GM19239 (cell line): ENCODE measurements around the gene PDCD10.

Experiments
- DNase-seq: peaks from one replicate; pipeline ENCODE4 v3.0.0; 2011; ENCODE audit warnings: low spot score; ENCODE audit not compliant: insufficient read length
- FAIRE-seq: peaks from 2 replicates; lab custom pipeline; 2011; peaks lifted over from hg19 to GRCh38; lab: Jason Lieb, UNC

The PDCD10 gene

DNA sequence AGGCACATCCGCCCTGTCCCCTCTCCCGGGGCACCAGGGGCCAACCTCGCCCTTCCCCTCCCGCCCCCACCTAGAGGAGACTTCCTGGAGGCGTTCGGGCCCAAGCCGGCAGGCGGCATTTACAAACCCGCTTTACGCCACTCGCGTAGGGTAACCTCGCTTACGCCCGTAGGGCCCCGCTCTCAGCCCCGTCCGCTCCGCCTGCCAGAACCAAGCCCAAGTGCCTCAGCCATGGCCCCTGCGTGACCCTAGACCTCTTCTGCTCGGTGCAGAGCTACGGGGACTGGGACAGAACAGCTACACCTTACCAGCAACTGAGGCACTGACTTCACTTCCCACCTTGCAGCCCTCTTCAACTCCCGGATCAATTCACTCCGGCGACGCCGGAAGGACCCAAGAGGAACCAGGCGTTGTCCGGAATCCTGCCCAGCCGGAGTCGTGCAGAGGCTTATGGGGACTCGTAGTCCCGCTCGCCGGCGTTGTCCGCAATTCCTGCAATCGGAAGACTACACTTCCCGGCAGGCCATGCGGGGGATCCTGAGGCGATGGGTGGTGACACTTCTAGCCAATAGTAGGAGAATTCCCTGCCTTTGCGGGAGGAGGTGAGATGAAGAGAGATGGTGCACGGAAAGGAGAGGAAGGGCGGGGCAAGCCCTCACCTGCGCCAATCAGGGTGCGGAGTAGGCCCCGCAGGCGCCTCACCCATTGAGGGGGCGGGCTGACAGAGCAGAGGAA is at the start of gene PDCD10:
Gene PDCD10 (minus strand): TSS at position 395 of the 735 bp plus-strand sequence. CDS start 14,735 bp downstream, outside the sequence.
- DNase-seq: peak; percentile 47
- FAIRE-seq: peak; percentile 99

DNA sequence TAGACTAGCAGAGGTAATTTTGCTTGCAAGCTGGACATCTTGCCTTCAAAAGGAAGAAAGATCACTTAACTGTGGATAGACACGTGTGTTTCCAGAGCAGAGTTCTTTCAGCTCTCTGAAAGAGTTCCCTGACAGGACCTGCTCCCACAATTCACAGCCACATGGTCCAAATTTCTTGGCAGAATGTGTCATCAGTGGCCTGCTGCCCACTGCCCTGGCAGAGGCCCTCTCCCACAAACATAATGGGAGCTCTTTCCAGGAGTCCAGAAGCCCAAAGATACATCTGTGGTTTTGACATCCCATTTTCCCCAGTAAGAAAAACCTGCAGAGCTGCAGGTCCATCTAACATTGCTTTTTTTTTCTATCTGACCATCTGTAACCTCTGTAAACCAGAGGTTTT is 49.1 kb upstream of the PDCD10 start:
- no peak for DNase-seq
- FAIRE-seq: no peak

DNA sequence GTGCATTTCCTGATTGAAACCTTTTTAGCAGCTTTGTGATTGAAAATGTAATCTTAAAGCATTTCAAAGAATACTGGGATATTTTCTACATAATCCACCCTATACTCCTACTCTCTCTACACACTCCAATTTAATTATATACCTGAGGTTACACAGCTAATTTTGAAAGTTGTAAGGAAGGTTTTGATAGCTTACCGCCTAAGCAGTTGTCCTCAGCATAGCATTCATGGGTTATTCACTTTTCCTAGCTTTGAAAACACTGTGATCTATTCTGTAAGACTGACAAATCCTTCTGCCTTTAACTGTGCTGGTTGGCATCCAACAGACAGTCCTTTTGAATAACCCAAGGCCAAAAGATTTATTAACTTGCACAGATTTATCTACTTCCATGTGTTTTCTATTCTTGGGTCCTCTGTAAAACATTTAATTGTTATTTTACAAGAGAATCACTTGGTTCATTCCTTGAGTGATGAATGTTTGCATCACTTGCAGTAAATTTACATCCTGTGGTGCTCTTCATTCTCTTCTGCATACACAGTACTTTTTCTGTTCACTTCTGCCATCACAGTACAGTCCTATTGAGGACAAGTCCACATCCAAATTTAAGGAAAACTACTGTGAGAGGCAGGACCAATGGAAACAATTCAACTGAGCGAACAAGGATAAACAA is 45.7 kb upstream of the PDCD10 start:
- FAIRE-seq (no peak), DNase-seq (no peak)

DNA sequence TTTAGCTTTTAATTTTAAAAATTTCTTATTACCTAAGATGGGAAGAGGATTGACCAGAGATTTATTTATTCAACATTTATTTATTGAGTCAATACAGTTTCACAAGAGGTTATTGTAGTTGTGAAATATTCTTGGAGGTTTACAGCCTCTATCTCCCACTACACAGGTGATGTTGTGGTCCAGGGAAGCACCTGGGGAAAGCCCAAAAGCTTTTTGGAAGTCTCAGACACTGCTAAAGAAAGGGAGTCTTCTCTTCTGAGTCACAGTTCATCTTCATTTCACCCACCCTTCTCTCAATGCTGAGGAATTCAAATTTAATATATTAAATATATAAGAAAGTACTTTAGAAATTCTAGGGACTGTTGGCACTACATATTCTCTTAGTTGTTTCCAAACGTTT is 42.7 kb upstream of the PDCD10 start:
- no peak for FAIRE-seq
- no peak for DNase-seq

DNA sequence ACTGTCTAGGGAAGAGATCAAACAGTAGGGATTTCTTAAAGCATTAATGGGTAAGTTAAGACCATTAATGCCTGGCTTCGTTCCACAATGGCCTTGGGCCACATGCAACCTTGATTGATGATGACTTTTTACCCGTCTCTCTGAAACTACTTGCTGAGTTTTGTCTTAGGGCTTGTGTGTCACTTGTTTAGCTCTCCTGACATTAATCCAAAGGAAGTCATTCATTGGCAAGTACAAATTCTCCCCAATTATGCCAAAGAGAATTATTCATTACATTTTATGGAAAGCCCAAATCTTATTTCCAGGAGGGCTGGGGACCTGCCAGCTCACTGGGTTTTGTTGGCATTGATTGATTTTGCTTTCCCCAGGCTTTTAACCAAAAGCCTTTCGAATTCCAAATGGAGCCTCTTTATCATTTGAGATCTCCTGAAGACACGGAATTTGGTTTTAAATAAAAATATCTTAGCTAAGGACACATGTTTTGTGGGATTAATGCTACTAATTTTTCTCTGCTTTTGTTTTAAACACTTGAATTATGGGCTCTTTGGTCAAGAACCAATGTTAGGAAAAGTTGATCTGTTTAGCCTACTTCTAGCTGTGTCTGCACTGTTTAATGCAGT is 41.5 kb upstream of the PDCD10 start:
- FAIRE-seq (no peak), DNase-seq (no peak)

DNA sequence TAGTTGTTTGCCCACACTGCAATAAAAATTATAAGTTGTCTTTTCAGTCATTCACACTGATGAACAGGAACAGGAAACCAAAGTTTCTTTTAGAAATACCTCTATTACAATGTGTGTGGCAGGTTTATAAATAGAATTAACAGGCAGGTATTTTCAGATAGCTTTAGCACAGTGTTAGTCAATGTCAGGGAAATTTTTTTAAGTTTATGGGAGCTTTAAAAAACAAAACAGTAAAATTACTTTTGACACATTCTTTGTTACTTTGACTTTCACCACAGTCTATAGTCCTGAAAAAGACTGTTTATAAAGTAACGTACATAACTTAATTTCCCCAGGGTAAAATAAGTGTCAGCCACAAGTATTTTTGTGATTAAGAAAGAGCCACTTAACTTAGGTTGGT is 38.9 kb upstream of the PDCD10 start:
- FAIRE-seq: no peak

DNA sequence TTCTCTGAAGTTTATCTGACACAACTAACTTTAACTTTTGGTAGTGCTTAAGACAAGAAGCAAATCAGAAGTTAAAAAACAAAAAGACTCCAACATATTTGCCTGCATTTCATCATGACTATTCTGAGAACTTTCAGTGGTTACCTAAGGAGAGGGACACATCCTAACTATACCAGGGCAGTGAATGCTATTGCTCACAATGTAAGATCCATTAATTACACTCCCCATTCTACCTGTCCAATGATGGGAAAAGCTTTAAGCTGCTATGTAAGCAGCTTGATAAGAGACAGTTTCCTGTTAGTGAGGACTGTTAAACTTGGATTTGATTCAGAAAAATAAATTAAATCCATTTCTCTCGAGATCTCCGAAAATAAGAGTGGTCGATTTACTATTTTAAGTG is 38.3 kb upstream of the PDCD10 start:
- peak; percentile 23 for FAIRE-seq
- no peak for DNase-seq

More for the DNA sequence above, 38.9 kb upstream of the PDCD10 start:
- no peak for DNase-seq

DNA sequence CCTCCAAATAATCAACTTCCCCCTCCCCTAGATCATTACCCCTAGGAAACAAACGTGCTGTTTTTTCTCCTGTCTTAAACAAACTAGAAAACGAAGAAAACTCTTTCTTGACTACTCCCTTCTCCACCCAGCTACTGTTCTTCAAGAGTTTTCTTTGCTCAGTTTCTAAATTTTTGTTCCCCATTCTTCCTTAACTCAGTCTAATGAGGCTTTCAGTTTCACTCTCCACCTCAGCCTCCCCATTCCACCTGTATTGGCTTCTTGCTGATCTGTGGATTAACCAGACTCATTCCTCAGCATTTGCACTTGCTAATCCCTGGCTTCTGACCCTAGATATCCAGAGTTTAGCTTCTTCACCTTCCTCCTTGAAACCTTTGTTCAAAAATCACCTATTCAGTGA is 27.6 kb upstream of the PDCD10 start:
- FAIRE-seq: no peak
- DNase-seq: no peak

DNA sequence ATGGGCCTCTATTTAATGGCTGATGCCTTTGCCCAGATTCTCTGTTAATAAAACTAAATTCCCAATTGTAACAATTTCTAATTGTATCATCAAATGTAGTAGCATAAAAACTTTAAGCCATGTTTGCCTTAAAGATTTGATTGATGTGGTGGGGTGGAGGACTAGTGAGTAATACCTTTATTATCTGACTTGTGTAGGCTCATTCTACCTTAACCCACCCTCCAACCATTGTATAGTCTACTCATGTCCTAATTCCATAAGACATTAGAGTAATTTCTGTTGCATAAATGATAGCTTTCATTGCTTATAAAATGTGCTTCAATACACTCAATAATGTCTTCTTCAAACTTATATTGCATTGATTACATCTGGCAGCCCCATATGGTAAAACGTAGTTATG is 26.6 kb upstream of the PDCD10 start:
- no peak for FAIRE-seq
- DNase-seq: no peak

DNA sequence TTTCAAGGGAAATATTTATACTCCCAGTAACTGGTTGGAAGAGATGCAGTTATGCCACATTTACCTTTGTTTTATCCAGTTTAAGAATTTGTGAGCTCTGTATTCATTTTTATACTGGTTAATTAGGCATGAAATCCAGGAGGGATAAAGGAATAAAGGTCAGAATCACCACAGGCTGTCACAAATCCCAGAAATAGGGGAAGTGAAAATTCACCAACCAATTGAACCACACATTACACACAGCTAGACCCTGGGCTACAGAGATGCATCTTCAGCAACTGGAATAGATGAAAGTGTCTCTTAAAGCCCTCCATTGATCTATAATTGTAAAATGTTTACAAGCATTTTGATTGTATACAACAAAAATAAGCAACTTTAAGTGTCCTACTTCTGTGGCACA is 19.4 kb upstream of the PDCD10 start:
- DNase-seq (no peak), FAIRE-seq (peak; percentile 14)

DNA sequence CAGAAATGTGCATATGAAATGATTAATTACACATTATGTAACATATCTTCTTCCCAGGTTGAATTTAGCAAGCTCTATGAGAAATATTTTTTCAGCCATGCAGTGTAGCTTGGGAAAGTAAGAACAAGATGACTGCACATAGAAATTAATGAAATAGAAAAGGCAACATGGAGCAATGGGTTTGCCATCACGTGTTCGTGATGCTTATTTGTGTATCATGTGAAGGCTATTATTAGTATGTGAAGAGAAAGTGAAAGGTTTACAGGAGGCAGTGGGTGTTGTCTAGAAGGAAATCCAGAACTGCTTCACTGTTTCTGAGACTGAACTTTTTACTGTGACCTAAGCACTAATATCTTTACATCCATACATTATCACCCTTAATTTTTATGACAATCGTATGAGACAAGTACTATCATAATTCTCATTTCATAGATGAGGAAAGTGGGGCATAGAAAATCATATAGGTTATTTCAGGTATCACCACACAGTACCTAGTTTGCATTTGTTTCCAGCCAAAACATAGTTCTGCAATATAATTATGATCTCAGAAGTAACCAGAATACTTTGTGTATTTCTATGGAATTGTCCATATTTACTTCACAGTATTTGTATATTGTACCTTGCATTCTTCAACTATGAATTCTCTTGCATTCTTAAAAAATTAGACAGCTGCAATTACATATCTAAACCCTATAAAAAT is 15.7 kb upstream of the PDCD10 start:
- peak; percentile 86 for FAIRE-seq
- DNase-seq: peak; percentile 6

DNA sequence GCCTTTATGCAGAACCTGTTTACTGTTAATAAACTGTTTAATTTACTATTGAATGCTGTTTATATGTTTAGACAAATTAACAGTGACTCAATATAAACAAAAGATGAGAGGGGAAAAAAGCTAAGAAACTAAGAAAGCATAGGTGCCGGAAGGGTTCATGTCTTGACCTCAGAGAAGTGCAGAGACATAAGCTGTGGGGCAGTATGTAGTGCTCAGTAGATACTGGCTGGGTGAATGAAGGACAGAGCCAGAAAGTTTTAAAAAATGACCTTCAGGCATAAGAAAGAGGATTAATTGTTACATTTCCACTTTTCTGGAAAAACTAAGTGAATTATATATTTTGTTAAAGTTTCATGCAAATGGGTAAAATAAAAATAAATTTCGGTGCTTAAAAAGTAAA is 15.0 kb upstream of the PDCD10 start:
- FAIRE-seq (no peak), DNase-seq (no peak)

DNA sequence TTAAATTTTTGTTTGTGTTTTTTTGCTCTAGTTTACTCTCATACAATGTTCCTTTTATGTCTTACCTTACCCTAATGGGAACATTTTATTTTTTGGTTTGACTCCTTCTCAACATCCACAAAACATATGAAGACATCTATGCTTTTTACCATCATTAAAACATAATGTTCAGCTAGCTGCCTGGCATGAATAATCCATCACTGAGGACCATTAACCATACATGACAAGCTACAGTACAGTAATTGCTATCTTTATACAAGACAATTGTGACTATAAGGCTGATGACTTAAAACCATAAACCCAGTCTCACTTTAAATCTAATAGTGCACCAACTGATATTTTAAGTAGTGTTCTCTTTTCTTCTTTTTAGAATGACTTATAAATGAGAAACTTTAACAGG is 14.5 kb upstream of the PDCD10 start:
- no peak for FAIRE-seq
- DNase-seq: no peak

DNA sequence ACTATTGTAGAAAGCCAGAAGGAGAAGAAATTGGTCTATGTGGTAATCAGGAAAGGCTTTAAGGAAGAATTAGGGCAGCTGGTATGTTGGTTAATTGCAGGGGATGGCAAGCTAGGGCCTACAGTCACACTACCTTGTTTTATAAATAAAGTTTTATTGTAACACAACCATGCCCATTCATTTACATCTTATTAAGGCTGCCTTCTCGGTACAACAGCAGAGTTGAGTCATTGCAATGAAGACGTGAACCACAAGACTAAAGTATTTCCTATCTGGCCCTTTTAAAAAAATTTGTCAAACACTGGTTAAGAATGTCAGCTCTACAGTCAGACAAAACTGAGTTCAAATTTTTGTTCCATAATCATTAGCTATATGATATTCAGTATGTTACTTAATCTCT is 9.1 kb upstream of the PDCD10 start:
- FAIRE-seq (no peak), DNase-seq (no peak)

DNA sequence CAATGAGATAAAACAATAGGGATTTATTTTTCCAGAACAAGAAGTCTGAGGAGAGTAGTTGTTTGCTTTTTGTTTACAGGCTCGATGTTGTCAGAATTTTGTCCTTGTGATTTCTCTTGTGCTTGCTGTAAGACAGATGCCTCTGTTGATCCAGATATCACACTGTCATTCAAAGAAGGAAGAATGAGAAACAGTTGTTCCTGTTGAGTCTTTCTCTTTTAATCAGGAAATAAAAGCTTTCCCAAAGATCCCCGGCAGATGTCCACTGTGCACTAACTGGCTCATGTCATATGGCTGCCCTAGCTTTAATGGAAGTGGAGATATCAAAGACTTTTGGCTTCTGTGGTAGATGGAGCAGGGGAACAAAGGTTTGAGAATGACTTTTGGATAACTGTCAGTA is 7.6 kb upstream of the PDCD10 start:
- no peak for DNase-seq
- FAIRE-seq: no peak

DNA sequence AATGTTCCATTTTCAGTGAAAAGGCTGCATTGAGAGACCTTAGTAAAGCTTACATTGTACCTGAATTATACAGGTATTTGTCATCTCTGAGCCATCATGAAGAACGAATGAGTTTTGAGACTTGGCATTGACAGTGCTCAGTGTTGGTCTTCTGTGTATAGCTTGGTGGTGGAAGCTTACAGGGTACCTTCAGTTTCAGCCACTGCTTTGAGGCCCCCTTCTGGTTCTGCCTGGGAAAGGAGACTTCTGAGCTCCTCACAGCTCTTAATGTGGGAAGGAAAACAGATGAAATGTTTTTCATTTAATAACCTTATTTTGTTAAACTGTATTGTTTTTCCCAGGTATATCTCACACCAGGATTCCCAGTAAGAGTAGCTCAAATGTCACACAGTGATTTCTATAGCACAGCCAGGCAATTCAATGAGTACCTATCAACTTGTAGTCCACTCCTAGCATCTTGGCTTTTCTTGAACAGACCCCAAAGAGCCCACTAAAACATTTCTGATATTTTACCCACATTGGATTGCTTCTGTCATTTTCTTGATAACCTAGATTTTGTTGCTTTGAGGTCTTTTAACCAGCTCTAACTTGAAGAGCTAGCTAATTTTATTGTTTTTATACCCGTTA is 6.4 kb upstream of the PDCD10 start:
- peak; percentile 71 for FAIRE-seq
- DNase-seq: peak; percentile 4

DNA sequence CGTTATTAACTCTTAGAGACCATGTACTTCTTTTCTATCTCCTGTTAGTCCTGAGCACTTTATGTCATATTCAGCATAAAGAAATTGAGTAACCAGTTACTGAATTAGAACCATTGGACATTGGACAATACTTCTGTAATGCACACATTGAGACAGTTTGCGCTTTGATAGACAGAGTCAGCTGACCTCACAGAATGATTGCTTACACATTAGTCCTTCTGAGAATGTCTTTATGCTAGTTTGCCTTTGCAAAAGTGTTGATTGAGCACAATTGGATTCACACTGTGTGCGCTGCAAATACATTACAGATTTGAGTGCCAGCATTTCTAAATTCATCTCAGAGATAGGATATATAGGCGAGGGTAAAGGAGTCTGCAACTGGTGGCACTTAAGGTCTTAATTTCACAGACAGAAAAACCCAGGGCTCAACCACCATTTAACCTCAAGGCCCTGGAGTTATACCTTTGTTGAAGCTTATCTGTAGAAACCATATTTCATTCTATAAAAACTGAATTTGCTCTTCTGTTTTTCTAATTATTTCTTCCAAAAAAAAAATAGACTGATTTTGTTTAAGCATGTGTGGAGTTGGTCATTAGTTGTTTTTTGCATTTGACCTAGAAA is 4.6 kb upstream of the PDCD10 start:
- DNase-seq (no peak), FAIRE-seq (no peak)

DNA sequence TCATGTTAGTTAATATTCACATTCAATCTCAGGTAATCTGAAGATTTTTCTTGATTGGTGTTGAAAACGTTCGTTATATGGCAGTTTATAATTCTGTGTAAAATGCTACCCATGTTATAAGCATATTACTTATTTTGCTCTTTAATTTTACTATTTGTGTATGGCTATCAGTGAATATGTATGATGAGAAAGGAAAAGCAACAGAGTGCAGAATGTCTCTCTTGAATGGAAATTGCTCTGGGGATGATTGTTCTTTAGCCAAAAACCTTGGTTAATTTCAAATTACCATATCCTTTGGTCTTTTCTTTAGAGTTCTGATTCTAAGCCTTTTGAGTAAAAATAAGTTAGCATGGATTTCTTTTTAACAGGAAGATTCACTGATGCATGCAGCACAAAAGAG is 3.3 kb upstream of the PDCD10 start:
- no peak for FAIRE-seq
- no peak for DNase-seq

DNA sequence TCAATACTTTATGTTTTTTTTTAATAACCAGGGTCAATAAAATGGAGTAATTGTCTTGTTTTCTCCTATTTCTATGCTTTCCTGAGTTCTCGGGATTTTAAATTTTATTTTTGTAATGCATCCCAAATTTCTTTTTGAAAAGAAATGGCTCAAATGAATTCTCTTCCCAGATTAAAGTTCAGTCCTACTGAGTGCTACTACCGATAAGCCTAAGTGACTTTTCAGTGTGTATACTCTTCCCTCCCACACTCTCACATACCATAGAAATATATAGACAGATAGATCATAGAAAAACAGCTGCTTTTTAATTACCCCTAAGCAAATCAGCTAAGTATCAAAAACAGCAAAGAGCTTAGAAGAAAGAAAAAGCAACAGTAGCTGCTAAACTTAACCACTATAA is 2.3 kb upstream of the PDCD10 start:
- FAIRE-seq (no peak), DNase-seq (no peak)

DNA sequence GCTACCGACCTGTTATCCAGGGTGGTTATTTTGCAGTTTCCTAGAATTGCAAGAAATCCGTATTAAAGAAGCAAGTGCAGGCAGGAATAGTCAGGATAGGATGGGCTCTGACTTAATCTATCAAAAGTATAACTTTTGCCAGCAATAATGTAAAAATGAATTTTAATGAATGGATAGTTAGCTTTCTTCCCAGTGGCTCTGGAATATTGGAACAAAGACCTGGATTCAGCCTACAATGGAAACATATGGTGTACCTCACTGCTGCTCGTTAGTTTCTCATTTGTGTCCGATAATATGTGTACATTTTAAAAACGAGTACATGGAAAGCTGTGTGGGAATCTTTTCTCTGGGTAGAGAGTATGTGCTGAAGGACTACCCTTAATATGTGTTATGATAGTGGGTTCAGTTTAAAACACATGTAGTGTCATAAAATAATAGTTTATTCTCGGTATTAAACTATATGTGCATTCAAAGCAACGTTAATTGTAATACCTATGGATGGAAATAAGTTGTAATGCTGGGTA is 1.6 kb upstream of the PDCD10 start:
- FAIRE-seq (no peak), DNase-seq (no peak)
